NCI-H69 (cell line): ENCODE measurements around the gene FAU.
"Not testable (repeated sequence)": the region's sequence is repeated elsewhere in the genome, so short reads cannot be mapped to it uniquely, and the experiment has no call there.

Source experiments
- DNase-seq: peaks from one replicate; lab custom pipeline; 2025; lab: John Stamatoyannopoulos, UW

The FAU gene

DNA sequence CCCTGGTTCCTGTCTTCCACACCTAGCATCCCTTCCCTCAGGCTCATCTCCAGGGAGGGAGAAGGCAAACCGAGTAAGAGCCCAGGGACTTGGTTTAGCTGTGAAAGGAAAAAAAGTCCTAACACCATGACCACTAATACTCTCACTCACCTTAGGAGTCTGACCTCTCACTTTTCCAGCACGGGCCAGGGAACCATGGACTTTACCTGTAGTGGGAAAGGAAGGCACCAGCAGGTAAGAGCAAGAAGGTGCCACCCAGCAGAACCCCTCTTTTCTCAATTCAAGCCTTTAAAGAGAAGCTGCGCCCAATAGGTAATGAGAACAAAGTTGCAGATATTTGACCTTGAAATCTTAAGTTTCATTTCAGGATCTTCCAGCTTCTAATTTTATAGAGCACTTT is 1.1 kb downstream of the FAU start:
- DNase-seq, result no peak

DNA sequence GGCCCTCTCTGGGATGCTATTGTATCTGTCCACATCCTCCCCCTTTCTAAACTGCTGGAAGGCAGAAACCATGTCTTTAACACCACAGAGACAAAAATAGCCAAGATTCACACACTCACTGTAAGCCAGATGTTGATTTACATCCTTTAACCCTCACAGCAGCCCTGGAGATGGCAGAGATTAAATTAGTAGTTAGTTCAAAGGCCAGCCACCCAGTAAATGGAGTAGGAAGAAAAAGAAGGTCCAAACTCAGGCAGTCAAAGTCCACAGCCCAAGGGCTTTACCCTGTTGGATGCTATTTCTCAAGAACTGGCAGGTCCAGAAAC is 2.3 kb downstream of the FAU start:
- DNase-seq, result no peak

DNA sequence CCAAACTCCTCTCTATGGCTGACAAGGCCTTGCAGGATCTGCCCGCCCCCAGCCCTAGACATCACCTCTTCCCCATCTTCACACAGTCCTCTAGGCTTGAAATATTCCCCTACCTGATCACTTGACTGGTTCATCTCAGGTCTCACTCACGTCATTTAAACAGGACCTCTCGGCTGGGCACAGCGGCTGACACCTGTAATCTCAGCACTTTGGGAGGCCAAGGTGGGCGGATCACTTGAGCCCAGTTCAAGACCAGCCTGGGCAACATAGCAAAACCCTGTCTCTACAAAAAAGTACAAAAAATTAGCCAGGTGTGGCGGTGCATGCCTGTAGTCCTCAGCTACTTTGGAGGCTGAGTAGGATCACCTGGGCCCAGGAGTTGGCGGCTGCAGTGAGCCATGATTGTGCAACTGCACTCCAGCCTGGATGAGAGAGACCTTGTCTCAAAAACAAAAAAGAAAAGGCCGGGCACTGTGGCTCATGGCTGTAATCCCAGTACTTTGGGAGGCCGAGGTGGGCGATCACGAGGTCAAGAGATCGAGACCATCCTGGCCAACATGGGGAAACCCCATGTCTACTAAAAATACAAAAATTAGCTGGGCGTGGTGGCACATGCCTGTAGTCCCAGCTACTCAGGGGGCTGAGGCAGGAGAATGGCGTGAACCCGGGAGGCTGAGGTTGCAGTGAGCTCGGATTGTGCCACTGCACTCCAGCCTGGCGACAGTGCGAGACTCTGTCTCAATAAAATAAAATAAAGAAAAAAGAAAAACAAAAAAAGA is 2.9 kb downstream of the FAU start:
- DNase-seq, result not testable (repeated sequence)

DNA sequence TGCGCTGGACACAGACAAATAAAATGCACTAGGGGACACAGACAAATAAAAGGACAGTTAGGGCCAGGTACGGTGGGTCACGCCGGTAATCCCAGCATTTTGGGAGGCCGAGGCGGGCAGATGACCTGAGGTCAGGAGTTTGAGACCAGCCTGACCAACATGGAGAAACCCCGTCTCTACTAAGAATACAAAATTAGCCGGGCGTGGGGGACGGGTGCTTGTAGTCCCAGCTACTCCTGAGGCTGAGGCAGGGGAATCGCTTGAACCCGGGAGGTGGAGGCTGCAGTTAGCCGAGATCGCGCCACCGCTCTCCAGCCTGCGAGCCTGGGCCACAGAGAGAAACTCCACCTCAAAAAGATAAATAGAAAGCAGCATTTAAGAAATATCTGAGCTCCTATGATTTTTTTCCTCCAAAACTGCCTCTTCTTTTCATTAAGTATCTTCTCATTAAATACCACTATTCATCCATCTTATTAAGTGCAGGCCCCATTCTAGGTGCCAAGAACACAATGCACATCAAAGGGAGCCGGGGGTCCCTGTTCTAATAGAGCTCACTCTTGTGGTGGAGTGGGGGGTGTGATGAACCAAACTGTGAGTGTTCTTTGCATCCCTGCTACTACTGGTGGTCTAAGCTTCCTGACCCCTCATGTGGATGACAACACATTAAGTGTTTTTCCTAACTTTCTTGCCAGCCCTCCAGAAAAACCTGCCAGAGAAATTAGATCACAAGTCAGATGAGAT is 3.7 kb downstream of the FAU start:
- DNase-seq, result no peak

DNA sequence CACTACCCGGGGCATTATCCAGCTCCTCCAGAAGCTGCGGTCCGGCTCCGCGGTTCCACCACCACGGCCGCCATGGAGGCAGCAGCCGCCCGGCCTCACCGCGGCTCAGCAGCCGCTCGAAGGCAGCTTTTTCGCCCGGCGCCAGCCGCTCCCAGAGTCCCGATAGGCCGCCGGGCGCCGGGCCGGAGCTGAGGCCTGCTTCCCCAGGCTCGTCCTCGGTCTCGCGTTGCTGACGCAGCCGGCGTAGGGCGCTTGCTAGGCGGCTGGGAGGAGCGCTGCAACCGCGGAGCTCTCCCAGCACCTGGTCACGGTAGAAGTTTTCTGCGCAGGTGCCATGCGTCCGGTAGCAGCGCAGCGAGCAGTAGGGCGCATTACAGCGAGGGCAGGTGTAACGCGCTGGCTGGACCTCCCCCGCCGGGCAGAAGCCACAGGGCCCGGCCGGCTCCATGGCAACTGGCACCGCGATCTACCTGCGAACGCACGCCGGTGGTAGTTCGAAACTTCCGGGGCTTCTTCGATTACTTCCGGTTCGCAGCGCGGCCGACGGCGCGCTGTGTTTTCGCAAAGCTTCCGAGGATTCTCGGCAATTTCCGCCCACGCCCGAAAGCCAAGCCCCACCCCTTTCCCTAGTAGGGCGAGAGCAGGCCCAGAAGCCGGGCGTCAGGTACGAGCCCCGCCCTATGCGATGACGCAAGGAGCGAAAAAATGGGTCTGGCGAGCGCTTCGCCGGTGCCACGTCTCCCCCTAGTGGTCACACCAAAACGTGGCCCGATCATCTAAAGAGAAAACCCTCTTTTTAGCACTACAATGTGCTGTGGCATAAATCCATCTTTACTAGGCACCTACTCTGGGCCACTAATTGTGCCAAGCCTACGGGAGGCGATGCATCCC is 4.5 kb downstream of the FAU start, which contains the start of gene ZNHIT2:
TSS of gene ZNHIT2 (minus strand) at position 496 of the 891 bp plus-strand sequence. CDS start at position 448, 48 bp downstream.
- DNase-seq, result peak; percentile 100

DNA sequence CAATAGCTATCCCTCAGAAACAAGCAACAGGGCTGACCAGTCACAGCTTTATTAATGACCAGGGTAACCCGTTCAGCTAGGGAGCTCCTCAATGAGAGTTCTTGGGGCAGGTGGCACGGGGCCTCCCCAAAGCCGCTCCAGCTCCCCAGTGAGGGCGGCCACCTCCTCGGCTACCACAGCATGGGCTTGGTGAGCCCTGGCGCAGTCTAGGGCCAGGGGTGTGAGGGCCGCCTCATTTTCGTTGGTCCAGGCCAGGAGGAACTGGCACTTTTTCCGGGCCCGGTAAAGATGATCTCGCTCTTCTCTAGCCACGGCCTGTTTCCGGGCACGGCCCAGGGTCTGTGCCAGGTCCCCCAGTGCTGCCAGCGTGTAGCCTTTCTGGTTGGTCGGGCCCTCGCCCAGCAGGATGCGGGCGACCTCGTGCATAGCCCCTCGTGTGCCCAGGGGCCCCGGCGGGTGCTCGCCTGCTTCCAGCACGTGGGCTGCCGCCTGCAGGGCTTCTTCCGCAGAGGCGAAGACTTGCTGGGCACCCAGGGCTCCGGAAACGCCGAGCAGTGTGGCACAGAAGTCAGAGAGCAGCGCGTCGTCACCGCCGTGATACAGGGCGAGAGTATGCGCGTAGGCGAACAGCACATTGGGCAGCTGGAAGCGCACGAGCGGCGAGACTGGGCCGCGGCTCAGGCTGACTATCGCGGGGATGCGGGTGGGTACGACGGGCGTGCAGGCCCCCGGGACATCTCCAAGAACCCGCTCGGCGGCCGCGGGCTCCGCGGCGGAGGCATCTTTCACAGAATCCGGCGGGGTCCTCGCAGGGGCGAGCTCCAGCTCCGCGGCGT is 5.3 kb downstream of the FAU start:
- peak; percentile 71 for DNase-seq

DNA sequence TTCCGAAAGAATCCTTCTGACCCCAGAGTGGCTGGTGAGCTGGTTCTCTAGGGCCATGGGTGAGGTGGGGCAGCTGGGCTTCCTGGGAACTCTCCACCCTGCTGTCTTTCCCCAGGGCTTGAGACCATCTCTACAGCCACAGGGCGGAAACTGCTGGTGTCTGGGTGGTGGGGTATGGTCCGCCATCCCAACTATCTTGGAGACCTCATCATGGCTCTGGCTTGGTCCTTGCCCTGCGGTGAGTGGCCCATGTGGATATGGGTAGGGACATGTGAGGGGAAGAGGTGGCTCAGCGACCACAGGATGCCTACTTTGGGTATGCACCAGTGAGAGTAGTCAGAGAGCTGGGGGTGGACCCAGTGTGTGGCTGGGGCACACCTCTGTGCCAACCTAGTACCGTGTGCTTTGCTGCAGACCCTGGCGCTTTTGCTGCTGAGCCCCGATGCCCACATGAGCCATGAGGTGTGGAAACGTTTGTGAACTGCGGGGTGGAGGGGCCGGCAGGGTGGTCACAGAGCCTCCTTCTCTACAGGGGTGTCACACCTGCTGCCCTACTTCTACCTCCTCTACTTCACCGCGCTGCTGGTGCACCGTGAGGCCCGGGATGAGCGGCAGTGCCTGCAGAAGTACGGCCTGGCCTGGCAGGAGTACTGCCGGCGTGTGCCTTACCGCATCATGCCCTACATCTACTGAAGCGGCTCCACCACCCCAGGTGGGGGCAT is 6.4 kb downstream of the FAU start:
- no peak for DNase-seq

DNA sequence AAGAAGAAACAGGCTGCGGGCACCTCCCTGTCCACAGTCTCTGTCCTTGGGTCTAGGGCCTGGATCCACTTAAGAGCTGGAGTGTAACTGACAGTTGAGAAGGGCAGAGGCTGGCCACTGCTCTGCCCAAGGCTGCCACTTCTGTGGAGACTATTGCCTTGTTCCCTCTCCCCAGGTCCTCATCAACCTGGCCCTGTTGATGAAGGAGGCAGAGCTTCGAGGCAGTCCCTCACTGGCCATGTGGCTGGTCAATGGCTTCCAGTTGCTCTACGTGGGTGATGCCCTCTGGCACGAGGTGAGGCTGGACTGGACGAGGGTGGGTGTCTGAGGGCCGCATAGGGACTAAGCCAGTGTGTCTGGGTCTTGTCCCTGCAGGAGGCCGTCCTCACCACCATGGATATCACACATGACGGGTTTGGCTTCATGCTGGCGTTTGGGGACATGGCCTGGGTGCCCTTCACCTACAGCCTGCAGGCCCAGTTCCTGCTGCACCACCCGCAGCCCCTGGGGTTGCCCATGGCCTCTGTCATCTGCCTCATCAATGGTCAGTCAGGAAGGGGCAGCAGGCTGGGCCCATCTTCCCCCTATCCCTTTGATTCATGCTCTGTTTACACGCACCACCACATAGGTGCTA is 7.3 kb downstream of the FAU start:
- no peak for DNase-seq

DNA sequence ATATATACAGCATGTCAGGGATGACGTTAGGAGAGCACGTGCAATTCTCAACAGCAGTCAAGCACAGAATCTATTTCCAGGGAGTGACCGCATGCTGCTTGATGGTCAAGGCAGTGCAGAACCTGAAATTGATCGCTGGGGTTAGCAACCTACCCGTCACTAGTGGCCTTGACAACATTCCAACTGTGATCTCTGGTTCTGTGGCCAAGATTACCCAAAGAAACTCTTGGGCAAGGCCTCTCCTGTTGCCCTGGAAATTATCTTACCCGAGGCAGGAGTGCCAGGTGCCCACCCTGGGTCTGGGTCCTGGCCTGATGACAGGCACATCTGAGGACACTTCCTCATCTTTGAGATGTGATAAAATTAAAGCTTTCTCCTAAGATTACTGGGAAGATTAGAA is 8.1 kb downstream of the FAU start:
- DNase-seq, result no peak

DNA sequence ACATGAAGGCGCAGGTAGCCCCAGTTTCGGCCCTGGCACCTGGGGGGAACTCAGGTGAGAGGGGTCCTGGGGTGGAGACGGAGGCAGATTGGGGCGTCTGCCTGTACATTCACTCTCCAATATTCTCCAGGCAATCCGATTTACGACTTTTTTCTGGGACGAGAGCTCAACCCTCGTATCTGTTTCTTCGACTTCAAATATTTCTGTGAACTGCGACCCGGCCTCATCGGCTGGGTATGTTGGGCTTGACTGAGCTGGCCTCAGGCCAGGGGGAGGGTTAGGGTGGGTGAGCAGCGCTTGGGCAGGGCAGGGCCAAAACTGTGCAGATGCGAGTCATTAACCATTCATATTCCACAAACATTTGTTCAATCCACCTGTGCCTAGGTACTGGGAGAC is 8.6 kb downstream of the FAU start:
- peak; percentile 63 for DNase-seq

DNA sequence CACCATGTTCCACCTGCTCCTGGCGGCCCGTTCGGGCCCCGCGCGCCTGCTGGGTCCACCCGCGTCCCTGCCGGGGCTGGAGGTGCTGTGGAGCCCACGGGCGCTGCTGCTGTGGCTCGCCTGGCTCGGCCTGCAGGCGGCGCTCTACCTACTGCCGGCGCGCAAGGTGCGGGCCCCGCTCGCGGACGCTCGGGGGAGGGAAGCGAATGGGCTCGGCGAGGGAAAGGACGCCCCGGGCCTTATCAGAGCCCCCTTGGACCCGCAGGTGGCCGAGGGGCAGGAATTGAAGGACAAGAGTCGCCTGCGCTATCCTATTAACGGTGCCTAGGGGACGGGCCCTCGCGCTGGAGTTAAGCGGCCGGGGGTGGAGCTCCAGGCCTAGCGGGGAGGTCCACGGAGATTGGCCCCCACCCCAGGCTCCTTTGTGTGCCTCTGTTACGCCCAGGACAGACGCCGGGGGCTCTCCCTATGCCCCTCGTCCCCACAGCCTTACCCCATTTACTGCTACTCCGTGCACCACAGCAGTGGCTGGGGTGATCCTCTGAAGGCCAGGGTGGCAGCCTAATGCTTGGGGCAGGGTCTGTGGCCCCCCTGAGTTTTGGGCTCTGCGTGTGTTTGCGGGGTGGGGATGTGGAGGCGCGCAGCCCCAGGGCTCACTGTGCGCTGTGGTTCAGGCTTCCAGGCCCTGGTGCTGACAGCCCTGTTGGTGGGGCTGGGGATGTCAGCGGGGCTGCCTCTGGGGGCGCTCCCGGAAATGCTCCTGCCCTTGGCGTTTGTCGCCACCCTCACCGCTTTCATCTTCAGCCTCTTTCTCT is 9.2 kb downstream of the FAU start:
- peak; percentile 86 for DNase-seq

DNA sequence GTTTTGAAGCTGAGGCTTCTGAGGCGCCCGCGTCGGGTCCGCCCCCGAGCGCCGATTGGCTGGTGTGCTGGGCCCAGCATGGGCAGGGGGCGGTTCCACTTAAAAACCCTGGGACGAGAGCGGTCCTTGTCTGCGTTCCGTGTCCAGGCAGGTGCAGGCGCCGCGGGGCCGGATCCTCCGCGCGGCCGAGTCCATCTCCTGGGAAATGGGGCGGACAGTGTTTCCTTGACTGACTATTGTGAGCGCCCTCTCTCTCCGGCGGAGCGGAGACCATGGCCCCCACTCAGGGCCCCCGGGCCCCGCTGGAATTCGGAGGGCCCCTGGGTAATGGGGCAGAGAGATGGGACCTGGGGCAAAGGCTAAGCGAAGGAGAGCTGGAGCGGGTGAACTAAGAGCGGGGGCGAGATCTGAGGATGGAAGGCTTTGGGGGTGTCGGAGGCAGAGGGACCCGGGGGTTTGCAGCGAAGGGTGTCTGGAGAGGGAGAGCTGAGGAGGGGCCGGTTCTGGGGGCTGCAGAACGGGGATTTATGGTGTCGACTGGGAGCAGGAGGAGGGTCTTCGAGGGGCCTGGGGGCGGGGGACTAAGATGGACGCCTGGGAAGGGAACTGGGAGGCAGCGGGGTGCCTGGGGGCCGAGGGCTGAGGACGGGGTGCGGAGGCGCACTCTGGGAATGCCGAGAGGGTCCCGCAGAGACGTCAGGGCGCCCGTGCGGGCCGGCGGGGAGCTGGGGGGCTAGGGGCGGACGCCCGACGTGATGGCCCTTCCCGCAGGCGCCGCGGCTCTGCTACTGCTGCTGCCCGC is 10.0 kb downstream of the FAU start, which contains the start of gene TM7SF2:
TSS of gene TM7SF2 (plus strand) at position 129 of the 802 bp plus-strand sequence. CDS start at position 273, 144 bp downstream.
- DNase-seq, result peak; percentile 99

DNA sequence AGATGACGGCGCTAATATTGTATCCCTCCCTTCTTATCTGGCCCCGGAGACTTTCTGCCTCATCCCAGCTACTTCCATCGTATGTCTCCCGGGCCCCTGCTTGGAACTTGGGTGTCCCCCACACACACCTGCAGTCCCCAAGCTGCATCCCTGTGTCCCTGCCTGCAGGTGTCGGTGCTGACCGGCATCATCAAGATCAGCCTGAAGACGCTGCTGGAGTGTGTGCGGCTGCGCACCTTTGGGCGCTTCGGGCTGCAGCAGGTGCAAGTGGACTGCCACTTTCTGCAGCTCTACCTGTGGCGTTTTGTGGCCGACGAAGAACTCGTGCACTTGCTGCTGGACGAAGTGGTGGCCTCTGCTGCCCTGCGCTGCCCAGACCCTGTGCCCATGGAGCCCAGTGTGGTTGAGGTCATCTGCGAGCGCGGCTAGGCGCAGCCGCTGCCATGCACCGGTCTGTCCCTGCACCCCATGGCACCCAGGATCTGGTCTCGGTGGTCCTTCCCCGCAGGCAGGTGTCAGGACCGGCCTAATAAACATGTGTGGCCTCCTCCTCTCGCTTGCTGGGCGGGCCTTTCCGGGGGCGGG is 10.7 kb downstream of the FAU start:
- no peak for DNase-seq

DNA sequence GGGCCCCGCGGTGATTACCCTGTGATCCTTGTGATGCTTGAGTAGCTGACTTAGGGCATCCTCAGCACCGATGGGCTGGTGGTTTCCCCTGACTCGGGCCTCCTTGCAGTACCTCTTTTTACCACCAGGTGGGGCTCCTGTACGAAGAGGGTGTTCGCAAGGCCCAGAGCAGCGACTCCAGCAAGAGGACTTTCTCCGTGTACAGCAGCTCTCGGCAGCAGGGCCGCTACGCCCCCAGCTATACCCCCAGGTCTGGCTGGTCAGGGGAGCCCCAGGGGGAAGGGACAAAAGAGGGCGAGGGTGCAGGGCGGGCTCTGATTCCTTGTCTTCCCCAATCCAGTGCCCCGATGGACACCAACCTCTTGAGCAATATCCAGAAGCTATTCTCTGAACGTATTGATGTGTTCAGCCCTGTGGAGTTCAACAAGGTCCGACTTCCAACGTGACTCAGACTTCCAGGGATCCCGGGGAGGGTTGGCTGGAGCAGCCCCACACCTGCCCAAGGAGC is 11.5 kb downstream of the FAU start:
- DNase-seq, result peak; percentile 83

DNA sequence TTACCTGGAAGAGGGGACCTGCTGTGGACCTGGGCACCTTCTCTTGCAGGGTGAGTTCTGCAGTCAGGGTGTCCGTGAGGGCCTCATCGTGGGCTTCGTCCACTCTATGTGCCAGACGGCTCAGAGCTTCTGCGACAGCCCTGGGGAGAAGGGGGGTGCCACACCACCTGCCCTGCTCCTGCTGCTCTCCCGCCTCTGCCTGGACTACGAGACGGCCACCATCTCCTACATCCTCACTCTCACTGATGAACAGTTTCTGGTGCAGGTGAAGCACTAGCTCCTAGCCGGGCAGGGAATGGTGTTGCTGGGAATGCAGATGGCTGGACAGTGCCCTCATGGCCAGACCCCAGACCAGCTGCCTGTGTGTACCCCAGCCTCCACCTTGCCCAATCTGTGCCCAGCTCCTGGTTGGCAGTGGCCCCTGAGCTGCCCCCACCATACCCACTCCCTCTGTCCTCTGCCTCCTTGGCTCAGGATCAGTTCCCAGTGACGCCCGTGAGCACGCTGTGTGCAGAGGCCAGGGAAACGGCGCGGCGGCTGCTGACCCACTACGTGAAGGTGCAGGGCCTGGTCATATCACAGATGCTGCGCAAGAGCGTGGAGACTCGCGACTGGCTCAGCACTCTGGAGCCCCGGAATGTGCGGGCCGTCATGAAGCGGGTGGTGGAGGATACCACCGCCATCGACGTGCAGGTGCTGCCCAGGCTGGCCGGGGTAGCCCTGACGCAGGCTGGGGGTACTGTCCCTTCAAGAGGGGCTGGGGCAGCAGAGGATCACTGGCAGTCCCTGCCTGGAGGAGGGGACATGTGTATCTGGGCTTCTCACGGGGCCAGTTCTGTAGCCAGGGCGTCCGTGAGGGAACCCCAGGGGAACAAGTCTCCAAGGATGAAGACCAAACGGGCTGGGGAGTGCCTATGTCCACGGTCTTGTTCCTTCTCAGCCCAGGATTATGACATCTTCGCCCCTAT is 12.4 kb downstream of the FAU start:
- DNase-seq, result no peak

DNA sequence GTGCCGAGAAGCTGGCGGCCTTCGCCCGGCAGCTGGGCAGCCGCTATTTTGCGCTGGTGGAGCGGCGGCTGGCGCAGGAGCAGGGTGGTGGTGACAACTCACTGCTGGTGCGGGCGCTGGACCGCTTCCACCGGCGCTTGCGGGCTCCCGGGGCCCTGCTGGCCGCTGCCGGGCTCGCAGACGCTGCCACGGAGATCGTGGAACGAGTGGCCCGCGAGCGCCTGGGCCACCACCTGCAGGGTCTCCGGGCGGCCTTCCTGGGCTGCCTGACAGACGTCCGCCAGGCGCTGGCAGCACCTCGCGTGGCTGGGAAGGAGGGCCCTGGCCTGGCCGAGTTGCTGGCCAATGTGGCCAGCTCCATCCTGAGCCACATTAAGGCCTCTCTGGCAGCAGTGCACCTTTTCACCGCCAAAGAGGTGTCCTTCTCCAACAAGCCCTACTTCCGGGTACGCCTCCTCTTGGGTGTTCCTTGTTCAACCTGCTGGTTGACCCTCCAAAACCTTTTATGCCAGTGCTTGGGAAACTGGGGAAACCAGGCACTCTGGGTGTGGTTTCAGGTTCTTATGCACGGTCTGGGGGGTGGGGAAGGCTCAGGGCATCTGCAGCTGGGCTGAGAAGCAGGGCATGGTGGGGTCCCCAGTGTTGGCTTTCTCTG is 13.3 kb downstream of the FAU start:
- no peak for DNase-seq
